SHP77 (cell line): Measurements from ENCODE around the gene ACTN1.
A peak's percentile ranks its signal among the peaks of the same experiment; 100 is the strongest.
"Not testable (repeated sequence)": the region's sequence is repeated elsewhere in the genome, so short reads cannot be mapped to it uniquely, and the experiment has no call there.

ENCODE experiments used
- DNase-seq, 2 experiments: peaks; one replicate each; lab custom pipeline; 2025; lab: John Stamatoyannopoulos, UW

Gene ACTN1

GRCh38 chr14:68979021-68979721, at the start of gene ACTN1:
Gene ACTN1, minus strand, starts transcription at chr14:68979302. Its CDS starts 246 bp downstream, at chr14:68979056.
- peak; percentile 94 to 96 for DNase-seq

GRCh38 chr14:69027242-69027913, 48.3 kb upstream of the ACTN1 start:
- DNase-seq = no peak

- no peak for DNase-seq
Measured at GRCh38 chr14:69023035-69023434, 43.9 kb upstream of the ACTN1 start.

- DNase-seq = not testable (repeated sequence)
Measured at GRCh38 chr14:69022093-69022492, 43.0 kb upstream of the ACTN1 start.

GRCh38 chr14:69017706-69018105, 38.6 kb upstream of the ACTN1 start:
- no peak for DNase-seq

- no peak for DNase-seq
Measured at GRCh38 chr14:69014829-69015259, 35.7 kb upstream of the ACTN1 start.

GRCh38 chr14:69013943-69014782, 35.1 kb upstream of the ACTN1 start:
- peak; percentile 64 to 66 for DNase-seq

GRCh38 chr14:69012256-69012953, 33.3 kb upstream of the ACTN1 start:
- no peak for DNase-seq

- DNase-seq = no peak
Measured at GRCh38 chr14:69010648-69011047, 31.5 kb upstream of the ACTN1 start.

GRCh38 chr14:69008421-69008884, 29.4 kb upstream of the ACTN1 start:
- no peak for DNase-seq

- no peak for DNase-seq
Measured at GRCh38 chr14:69006346-69006745, 27.2 kb upstream of the ACTN1 start.

- DNase-seq = peak; percentile 44 to 46
Measured at GRCh38 chr14:69005432-69006148, 26.5 kb upstream of the ACTN1 start.

- no peak for DNase-seq
Measured at GRCh38 chr14:69004731-69005431, 25.8 kb upstream of the ACTN1 start.

GRCh38 chr14:69003626-69004025, 24.5 kb upstream of the ACTN1 start:
- no peak for DNase-seq

GRCh38 chr14:69002069-69002468, 23.0 kb upstream of the ACTN1 start:
- DNase-seq = peak in 1 of 2 experiments; percentile 31

- no peak for DNase-seq
Measured at GRCh38 chr14:69001375-69001774, 22.3 kb upstream of the ACTN1 start.

GRCh38 chr14:68998062-68998461, 19.0 kb upstream of the ACTN1 start:
- DNase-seq = no peak

- no peak for DNase-seq
Measured at GRCh38 chr14:68995731-68996130, 16.6 kb upstream of the ACTN1 start.

- DNase-seq = no peak
Measured at GRCh38 chr14:68994056-68994455, 15.0 kb upstream of the ACTN1 start.

- DNase-seq = no peak
Measured at GRCh38 chr14:68987653-68988036, 8.5 kb upstream of the ACTN1 start.
